ENCODE measurements around the gene IGF2R.

IGF2R gene

GRCh38 chr6:159988983-159989454 is 20.1 kb downstream of the IGF2R start:
- TF ChIP-seq REST (IDR thresholded peaks at IDR 0.05; ENCODE audit: low read depth) (no peak), NFIC (IDR thresholded peaks at IDR 0.05) (no peak), EP300 (IDR thresholded peaks at IDR 0.05; ENCODE audit: borderline replicate concordance) (no peak), FOXM1 (IDR thresholded peaks at IDR 0.05; ENCODE audit: borderline replicate concordance, low read depth) (no peak), MAX (IDR thresholded peaks at IDR 0.05) (no peak), EGR1 (IDR thresholded peaks at IDR 0.05) (no peak), TEAD4 (IDR thresholded peaks at IDR 0.05) (no peak), TCF12 (IDR thresholded peaks at IDR 0.05; ENCODE audit: low read depth) (no peak), CEBPB (IDR thresholded peaks at IDR 0.05) (no peak), CREB1 (IDR thresholded peaks at IDR 0.05; ENCODE audit: low read depth) (no peak), YY1 (IDR thresholded peaks at IDR 0.05; ENCODE audit: low read depth) (no peak), USF1 (IDR thresholded peaks at IDR 0.05) (no peak), TAF1 (IDR thresholded peaks at IDR 0.05; ENCODE audit: low read depth) (no peak), RAD21 (IDR thresholded peaks at IDR 0.05; ENCODE audit: low read depth) (no peak), ZBTB7A (IDR thresholded peaks at IDR 0.05; ENCODE audit: low read depth) (no peak)

GRCh38 chr6:159989492-159990480 is 20.9 kb downstream of the IGF2R start:
- TF ChIP-seq REST (IDR thresholded peaks at IDR 0.05; ENCODE audit: low read depth) (no peak), TAF1 (IDR thresholded peaks at IDR 0.05; ENCODE audit: low read depth) (no peak), CREB1 (IDR thresholded peaks at IDR 0.05; ENCODE audit: low read depth) (no peak), TCF12 (IDR thresholded peaks at IDR 0.05; ENCODE audit: low read depth) (no peak), MAX (IDR thresholded peaks at IDR 0.05) (no peak), ZBTB7A (IDR thresholded peaks at IDR 0.05; ENCODE audit: low read depth) (no peak), EP300 (IDR thresholded peaks at IDR 0.05; ENCODE audit: borderline replicate concordance) (no peak)

GRCh38 chr6:159992366-159992765 is 23.5 kb downstream of the IGF2R start:
- TF ChIP-seq MAX (IDR thresholded peaks at IDR 0.05) (no peak), TEAD4 (IDR thresholded peaks at IDR 0.05) (no peak), CREB1 (IDR thresholded peaks at IDR 0.05; ENCODE audit: low read depth) (no peak), NFIC (IDR thresholded peaks at IDR 0.05) (no peak), TAF1 (IDR thresholded peaks at IDR 0.05; ENCODE audit: low read depth) (no peak), TCF12 (IDR thresholded peaks at IDR 0.05; ENCODE audit: low read depth) (no peak), EGR1 (IDR thresholded peaks at IDR 0.05) (no peak), USF1 (IDR thresholded peaks at IDR 0.05) (no peak), EP300 (IDR thresholded peaks at IDR 0.05; ENCODE audit: borderline replicate concordance) (no peak), REST (IDR thresholded peaks at IDR 0.05; ENCODE audit: low read depth) (no peak), ZBTB7A (IDR thresholded peaks at IDR 0.05; ENCODE audit: low read depth) (no peak), FOXM1 (IDR thresholded peaks at IDR 0.05; ENCODE audit: borderline replicate concordance, low read depth) (no peak), CEBPB (IDR thresholded peaks at IDR 0.05) (no peak)

- TF ChIP-seq REST (IDR thresholded peaks at IDR 0.05; ENCODE audit: low read depth): no peak
- TF ChIP-seq EGR1 (IDR thresholded peaks at IDR 0.05): no peak
- TF ChIP-seq ZBTB7A (IDR thresholded peaks at IDR 0.05; ENCODE audit: low read depth): no peak
- no peak for TF ChIP-seq NFIC (IDR thresholded peaks at IDR 0.05)
- no peak for TF ChIP-seq EP300 (IDR thresholded peaks at IDR 0.05; ENCODE audit: borderline replicate concordance)
- no peak for TF ChIP-seq RAD21 (IDR thresholded peaks at IDR 0.05; ENCODE audit: low read depth)
- TF ChIP-seq YY1 (IDR thresholded peaks at IDR 0.05; ENCODE audit: low read depth): no peak
- TF ChIP-seq USF1 (IDR thresholded peaks at IDR 0.05): no peak
- no peak for TF ChIP-seq TAF1 (IDR thresholded peaks at IDR 0.05; ENCODE audit: low read depth)
- TF ChIP-seq CEBPB (IDR thresholded peaks at IDR 0.05): no peak
- no peak for TF ChIP-seq FOXM1 (IDR thresholded peaks at IDR 0.05; ENCODE audit: borderline replicate concordance, low read depth)
- no peak for TF ChIP-seq TEAD4 (IDR thresholded peaks at IDR 0.05)
- no peak for TF ChIP-seq MAX (IDR thresholded peaks at IDR 0.05)
These were observed 26.5 kb downstream of the IGF2R start for GRCh38 chr6:159995405-159995804.

Measured in Ishikawa (cell line).